HG02798 (cell line): ENCODE data around the gene SPRR1A.

ENCODE experiments used
- ATAC-seq: cut with Tn5 transposase; IDR thresholded peaks from one replicate; pipeline ENCODE4 v1.9.1; 2021; ENCODE audit warnings: mild to moderate bottlenecking; ENCODE audit not compliant: unreplicated experiment, poor library complexity

The SPRR1A gene

DNA sequence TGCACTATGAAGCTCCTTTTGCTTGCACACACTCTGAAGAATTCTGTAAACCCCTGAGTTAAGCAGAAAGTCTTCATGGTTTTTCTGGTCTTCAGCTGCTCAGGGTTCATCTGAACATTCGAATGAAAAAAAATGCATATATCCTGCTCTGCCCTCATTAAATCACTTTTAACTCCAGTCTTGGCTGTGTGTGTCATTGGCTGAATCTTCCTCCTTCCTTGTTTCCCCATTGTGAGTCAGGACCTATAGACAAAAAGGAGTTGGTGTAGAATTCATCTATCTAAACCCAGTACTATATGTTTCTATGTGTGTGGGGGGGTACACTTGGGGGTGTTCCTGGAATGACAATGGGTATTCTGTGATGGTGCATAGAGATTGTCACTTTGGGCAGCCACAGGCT is 40.5 kb downstream of the SPRR1A start:
- ATAC-seq = no peak

DNA sequence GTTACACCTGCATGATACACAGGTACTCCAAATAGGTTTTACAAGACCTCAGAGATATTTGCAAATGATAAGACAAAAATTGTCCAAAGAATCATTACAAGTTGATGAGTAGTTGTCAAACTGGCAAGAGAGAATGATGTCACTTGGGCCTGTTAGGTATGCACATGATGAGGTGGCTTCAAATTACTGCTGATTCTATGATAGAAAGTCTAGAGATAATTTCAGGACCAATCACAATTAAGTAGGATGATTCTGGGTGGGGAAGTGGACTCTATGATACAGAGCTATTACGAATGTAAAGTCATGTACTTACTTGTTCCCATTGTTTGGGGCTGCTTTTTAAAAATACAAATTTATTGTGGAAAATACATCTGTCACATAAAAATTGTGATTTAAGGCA is 41.9 kb downstream of the SPRR1A start:
- ATAC-seq = no peak

DNA sequence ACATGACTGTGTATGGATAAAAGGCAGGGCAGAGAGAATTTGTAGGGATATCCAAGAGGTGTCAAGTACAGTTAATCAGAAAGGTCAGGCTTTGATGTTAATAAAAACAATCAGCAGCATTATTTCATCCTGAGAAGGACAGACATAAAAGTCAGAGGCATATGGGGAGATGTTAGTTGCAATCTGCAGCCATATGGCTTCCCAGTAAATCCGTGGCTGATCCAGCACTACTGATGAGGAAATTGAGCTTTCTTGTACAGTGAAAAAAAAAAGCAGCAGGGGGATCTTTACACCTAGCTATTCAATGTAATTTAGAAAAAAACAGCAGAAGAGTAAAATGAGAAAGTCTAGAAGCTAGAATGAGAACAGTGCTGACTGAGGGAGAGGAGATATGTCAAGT is 44.9 kb downstream of the SPRR1A start:
- no peak for ATAC-seq

DNA sequence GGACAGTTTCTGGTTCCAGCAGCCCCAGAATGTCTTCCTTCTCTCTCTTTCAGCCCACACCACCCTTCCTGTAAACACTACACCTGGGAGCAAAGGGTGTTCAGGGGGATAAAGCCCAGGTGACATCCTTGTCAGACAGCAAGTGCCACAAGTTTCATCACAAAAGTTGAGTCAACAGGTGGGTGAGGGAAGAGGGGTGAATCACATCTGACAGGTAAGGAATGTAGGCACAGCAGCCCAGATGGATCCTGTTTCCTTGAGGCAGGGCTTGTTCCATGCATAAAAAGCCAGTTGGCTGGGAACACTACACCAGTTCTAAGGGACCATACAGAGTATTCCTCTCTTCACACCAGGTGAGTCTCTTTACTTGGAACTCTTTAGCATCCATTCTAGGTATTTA is 47.0 kb downstream of the SPRR1A start, which contains the start of gene SPRR1B:
TSS of gene SPRR1B (plus strand) at position 309 of the 400 bp plus-strand sequence. CDS start 1,143 bp downstream, outside the sequence.
- ATAC-seq = no peak

DNA sequence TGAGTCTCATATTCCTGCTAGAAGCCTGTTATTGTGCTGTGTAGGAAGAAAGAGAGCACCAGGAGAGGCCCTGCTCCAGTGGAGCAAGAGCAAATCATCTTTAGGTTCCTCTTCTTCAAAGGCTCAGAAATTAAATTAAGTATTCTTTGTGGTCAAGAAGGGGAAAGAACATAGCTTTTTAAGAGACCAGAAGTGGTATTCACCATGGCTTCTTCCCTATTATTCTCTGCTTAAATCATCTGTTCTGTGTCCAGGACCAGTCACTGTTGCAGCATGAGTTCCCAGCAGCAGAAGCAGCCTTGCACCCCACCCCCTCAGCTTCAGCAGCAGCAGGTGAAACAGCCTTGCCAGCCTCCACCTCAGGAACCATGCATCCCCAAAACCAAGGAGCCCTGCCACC is 48.2 kb downstream of the SPRR1A start:
- ATAC-seq = no peak

DNA sequence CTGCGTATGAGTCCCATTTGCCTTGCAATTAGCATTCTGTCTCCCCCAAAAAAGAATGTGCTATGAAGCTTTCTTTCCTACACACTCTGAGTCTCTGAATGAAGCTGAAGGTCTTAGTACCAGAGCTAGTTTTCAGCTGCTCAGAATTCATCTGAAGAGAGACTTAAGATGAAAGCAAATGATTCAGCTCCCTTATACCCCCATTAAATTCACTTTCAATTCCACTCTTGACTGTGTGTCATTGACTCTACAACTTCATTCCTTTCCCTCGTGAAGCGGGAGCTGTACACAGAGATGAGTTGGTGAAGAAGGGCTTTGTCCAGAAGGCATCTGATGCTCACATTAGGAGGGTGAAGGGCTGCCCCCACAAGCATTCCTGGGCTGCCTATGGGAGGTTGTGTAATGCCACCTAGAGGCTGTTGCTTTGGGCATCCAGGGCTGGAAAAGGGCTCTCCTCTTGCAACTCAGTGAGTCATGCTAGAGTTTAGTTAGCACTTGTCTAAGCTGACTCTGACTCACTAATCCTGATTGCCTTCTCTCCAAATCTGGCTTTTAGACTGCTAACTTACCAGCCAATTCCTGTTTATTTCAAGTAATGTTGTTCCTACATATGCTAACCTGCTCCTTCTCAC is 48.9 kb downstream of the SPRR1A start:
- no peak for ATAC-seq

DNA sequence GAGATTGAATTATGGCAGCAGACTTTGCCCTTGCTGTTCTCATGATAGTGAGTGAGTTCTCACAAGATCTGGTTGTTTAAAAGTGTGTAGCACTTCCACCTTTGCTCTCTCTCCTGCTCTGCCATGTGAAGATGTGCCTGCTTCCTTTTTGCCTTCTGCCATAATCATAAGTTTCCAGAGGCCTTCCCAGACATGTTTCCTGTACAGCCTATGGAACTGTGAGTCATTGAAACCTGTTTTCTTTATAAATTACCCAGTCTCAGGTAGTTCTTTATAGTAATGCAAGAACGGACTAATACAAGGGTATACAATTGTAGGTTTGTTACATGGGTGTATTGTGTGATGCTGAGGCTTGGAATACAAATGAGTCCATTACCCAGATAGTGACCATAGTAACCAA is 51.3 kb downstream of the SPRR1A start:
- no peak for ATAC-seq
